PFSK-1 (cell line): ENCODE data around the gene ARHGEF26.

Experiments used
- FOXP2 ChIP-seq: optimal IDR thresholded peaks from 2 replicates; pipeline ENCODE3; 2011; ENCODE audit warnings: borderline replicate concordance, control low read depth, inconsistent platforms; ENCODE audit not compliant: insufficient read depth; ENCODE audit errors: extremely low read length, extremely low read depth
- POLR2AphosphoS5 ChIP-seq: IDR thresholded peaks from 2 replicates; pipeline ENCODE4 v1.6.1; 2012; ENCODE audit warnings: low read depth, mild to moderate bottlenecking, control low read depth, low read length, moderate library complexity
- SIN3A ChIP-seq: IDR thresholded peaks from 2 replicates; pipeline ENCODE4 v1.6.1; 2012; ENCODE audit warnings: mild to moderate bottlenecking, low read length, moderate library complexity, borderline replicate concordance; ENCODE audit not compliant: insufficient read depth
- TAF1 ChIP-seq: IDR thresholded peaks from 2 replicates; pipeline ENCODE4 v1.6.1; 2012; ENCODE audit warnings: low read length, control low read depth, borderline replicate concordance; ENCODE audit not compliant: insufficient read depth
- TF ChIP-seq, protein P1 (sequence below), 2 experiments: IDR thresholded peaks; 2 replicates each; pipeline versions ENCODE4 v1.6.1 to v1.8.0; 2011 to 2012; ENCODE audit warnings: low read depth in 2 of 2, low read length in 2 of 2, control low read depth in 1 of 2, inconsistent platforms in 1 of 2, mild to moderate bottlenecking in 1 of 2, moderate library complexity in 1 of 2; ENCODE audit not compliant: insufficient read depth in 1 of 2

The ARHGEF26 gene

DNA sequence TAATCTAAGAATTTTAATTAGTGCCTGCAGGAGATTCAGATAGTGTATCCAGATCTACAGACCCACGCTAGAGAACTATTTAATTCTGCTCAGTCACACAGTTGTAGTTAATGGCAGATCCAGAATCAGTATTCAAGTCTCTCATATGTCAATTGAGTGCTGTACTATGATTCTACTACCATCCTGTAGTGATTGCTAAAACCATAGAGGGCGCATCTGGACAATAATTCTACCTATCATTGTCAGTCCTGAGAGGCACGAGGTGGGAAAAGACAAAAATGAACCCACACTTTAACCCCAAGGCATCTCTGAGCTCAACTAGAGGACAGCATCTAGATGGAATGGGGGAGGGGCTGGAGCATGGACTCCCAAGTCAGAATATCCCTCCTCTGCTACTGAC, 180.4 kb downstream of the ARHGEF26 start:
- TF ChIP-seq, protein P1, sequence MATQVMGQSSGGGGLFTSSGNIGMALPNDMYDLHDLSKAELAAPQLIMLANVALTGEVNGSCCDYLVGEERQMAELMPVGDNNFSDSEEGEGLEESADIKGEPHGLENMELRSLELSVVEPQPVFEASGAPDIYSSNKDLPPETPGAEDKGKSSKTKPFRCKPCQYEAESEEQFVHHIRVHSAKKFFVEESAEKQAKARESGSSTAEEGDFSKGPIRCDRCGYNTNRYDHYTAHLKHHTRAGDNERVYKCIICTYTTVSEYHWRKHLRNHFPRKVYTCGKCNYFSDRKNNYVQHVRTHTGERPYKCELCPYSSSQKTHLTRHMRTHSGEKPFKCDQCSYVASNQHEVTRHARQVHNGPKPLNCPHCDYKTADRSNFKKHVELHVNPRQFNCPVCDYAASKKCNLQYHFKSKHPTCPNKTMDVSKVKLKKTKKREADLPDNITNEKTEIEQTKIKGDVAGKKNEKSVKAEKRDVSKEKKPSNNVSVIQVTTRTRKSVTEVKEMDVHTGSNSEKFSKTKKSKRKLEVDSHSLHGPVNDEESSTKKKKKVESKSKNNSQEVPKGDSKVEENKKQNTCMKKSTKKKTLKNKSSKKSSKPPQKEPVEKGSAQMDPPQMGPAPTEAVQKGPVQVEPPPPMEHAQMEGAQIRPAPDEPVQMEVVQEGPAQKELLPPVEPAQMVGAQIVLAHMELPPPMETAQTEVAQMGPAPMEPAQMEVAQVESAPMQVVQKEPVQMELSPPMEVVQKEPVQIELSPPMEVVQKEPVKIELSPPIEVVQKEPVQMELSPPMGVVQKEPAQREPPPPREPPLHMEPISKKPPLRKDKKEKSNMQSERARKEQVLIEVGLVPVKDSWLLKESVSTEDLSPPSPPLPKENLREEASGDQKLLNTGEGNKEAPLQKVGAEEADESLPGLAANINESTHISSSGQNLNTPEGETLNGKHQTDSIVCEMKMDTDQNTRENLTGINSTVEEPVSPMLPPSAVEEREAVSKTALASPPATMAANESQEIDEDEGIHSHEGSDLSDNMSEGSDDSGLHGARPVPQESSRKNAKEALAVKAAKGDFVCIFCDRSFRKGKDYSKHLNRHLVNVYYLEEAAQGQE (IDR thresholded peaks at IDR 0.05; ENCODE audit: insufficient read depth in 1 of 2, low read depth in 2 of 2, low read length in 2 of 2), result no peak
- TF ChIP-seq POLR2AphosphoS5 (no peak), FOXP2 (no peak), TAF1 (no peak), SIN3A (no peak)

DNA sequence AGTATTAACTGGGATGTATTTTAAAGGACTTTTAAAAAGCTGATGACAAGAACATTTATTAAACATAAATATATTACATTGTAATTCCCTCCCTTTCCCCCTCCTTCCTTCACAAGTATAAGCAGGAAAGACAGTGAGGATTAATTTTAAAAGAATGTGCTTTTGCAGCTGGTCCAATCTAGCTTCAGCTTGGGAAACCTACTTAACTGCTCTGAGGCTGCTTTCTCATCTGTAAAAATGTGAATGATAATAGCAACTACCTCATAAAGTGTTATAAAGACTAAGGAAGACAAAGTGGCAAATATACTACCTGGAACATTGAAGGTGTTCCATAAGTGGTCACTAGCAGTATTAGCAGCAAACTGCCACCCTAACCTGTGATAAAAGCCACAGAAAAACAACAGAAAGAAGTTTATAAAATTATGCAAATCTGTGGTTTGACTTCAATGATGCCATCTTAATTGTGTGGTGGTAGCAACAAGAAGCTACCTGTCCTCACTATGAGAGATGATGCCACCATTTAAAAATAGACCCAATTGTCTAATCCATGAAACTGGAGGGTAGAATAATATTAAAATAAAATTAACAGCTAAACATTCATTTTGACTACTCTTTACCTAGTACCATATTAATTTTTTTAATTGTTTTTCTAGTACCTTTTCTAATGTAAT, 183.1 kb downstream of the ARHGEF26 start:
- TF ChIP-seq POLR2AphosphoS5 (no peak), FOXP2 (no peak), SIN3A (no peak), TAF1 (no peak)
- TF ChIP-seq, protein P1 (IDR thresholded peaks at IDR 0.05; ENCODE audit: insufficient read depth in 1 of 2, low read depth in 2 of 2, low read length in 2 of 2), result no peak

GRCh38 chr3:154304936-154305335, 183.7 kb downstream of the ARHGEF26 start:
- no peak for TF ChIP-seq SIN3A
- TF ChIP-seq TAF1, result no peak
- no peak for TF ChIP-seq FOXP2
- TF ChIP-seq, protein P1 (IDR thresholded peaks at IDR 0.05; ENCODE audit: insufficient read depth in 1 of 2, low read depth in 2 of 2, low read length in 2 of 2), result no peak
- TF ChIP-seq POLR2AphosphoS5, result no peak

DNA sequence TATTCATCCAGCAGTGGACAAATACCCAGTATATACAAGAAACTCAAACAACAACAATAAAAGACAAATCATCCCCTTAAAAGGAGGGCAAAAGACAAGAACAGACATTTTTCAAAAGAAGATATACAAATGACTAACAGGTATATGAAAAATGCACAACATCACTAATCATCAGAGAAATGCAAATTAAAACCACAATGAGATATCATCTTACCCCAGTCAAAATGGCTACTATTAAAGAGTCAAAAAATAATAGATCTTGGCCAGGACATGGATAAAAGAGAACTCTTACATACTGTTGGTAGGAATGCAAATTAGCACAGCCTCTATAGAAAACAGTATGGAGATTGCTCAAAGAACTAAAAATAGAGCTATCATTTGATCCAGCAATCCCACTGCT, 186.2 kb downstream of the ARHGEF26 start:
- TF ChIP-seq, protein P1 (IDR thresholded peaks at IDR 0.05; ENCODE audit: insufficient read depth in 1 of 2, low read depth in 2 of 2, low read length in 2 of 2), result no peak
- TF ChIP-seq TAF1 (no peak), SIN3A (no peak), FOXP2 (no peak), POLR2AphosphoS5 (no peak)
